Panc1 (cell line): ENCODE data around the gene SBF1. TPM values are rescaled to one million over a fixed set of nuclear protein-coding genes. Genes with fewer than 3 reads are reported as not detected.

Experiments
- ATAC-seq: fragments of 200-7000 bp; cut with Tn5 transposase; 2 replicates; pipeline ENCODE4 v1.9.1; 2020; ENCODE audit warnings: mild to moderate bottlenecking, moderate library complexity
- BruUV-seq: library from RNA; stranded (reverse); fragments of 400-500 nt; replicated peaks from 2 replicates; lab custom pipeline; 2021; lab: Mats Ljungman, UMichigan
- CTCF ChIA-PET: fragments of 300-600 bp; sonication (Branson Sonifier 250); formaldehyde crosslinking; loops from one replicate; lab custom pipeline; 2022; ENCODE audit warnings: antibody characterized with exemption; lab: Charles Lee
- POLR2A ChIA-PET: fragments of 300-600 bp; sonication (Branson Sonifier 250); formaldehyde crosslinking; loops from one replicate; lab custom pipeline; 2022; ENCODE audit warnings: antibody characterized with exemption; lab: Charles Lee
- DNase-seq: peaks from one replicate; pipeline ENCODE4 v3.0.0-alpha.2; 2010; ENCODE audit warnings: low read depth, low spot score
- H3K27ac ChIP-seq: 2 replicates; pipeline ENCODE4 v1.5.1; 2011; ENCODE audit warnings: mild to moderate bottlenecking, low read length, inconsistent platforms
- H3K27me3 ChIP-seq: fragments of 200-500 bp; sonication (Bioruptor generic); 2 replicates; pipeline ENCODE4 v1.6.0; 2014; ENCODE audit warnings: low read length, inconsistent platforms; ENCODE audit not compliant: control insufficient read depth, insufficient read depth
- H3K36me3 ChIP-seq: fragments of 200-500 bp; sonication (Bioruptor generic); 2 replicates; pipeline ENCODE4 v1.5.1; 2014; ENCODE audit warnings: inconsistent platforms, mild to moderate bottlenecking, low read length, moderate library complexity; ENCODE audit not compliant: control insufficient read depth, insufficient read depth
- H3K4me1 ChIP-seq: 2 replicates; pipeline ENCODE4 v1.5.1; 2011; ENCODE audit warnings: inconsistent platforms, mild to moderate bottlenecking, low read length, moderate library complexity; ENCODE audit not compliant: control insufficient read depth, insufficient read depth
- H3K4me3 ChIP-seq, 2 experiments: 2 replicates each; pipeline ENCODE4 v1.5.1; 2011 to 2012; ENCODE audit warnings: low read depth in 2 of 2, low read length in 2 of 2, mild to moderate bottlenecking in 2 of 2, inconsistent platforms in 1 of 2, moderate library complexity in 1 of 2
- H3K9me3 ChIP-seq: fragments of 200-500 bp; sonication (Bioruptor generic); 2 replicates; pipeline ENCODE4 v1.5.1; 2014; ENCODE audit warnings: low read depth, mild to moderate bottlenecking, inconsistent platforms, low read length, moderate library complexity; ENCODE audit not compliant: control insufficient read depth, insufficient read depth
- CTCF ChIP-seq: fragments of 450-650 bp; IDR thresholded peaks from 2 replicates; pipeline ENCODE4 v1.5.1; 2017; ENCODE audit warnings: mild to moderate bottlenecking
- POLR2AphosphoS5 ChIP-seq: IDR thresholded peaks from 2 replicates; pipeline ENCODE4 v1.6.1; 2012; ENCODE audit warnings: mild to moderate bottlenecking, low read depth, low read length, moderate library complexity
- REST ChIP-seq, 2 experiments: IDR thresholded peaks; 2 replicates each; pipeline ENCODE4 v1.6.1; 2011 to 2012; ENCODE audit warnings: low read depth in 2 of 2, control low read depth in 1 of 2, low read length in 1 of 2, mild to moderate bottlenecking in 1 of 2, moderate library complexity in 1 of 2; ENCODE audit not compliant: insufficient read depth in 1 of 2
- SIN3A ChIP-seq: IDR thresholded peaks from 2 replicates; pipeline ENCODE4 v1.6.1; 2012; ENCODE audit warnings: low read depth, mild to moderate bottlenecking, low read length, moderate library complexity, borderline replicate concordance; ENCODE audit not compliant: insufficient read depth
- TCF7L2 ChIP-seq: IDR thresholded peaks from 2 replicates; pipeline ENCODE4 v1.6.1; 2011; ENCODE audit warnings: mild to moderate bottlenecking, low read depth, low read length, inconsistent platforms
- in situ Hi-C: cut with HindIII; loops from 2 replicates; pipeline ENCODE4 v1.10.0; 2016; ENCODE audit warnings: low sequenced_read_pairs, low pct_unique_long_range_greater_than_20kb
- intact Hi-C: fragments of 100-400 bp; cut with micrococcal nuclease; formaldehyde crosslinking; loops from one replicate; pipeline ENCODE4 v1.10.0; 2022; ENCODE audit not compliant: unreplicated experiment
- total RNA-seq: library from RNA; stranded (reverse); gene quantifications from one replicate; pipeline ENCODE4 v1.2.1, GENCODE V29; 2021; ENCODE audit not compliant: unreplicated experiment

The SBF1 gene
- total RNA-seq, 1 experiment from 2014 or later = 59.2 TPM

GRCh38 chr22:50403701-50404101 lies 71.1 kb downstream of the SBF1 start:
- H3K9me3 ChIP-seq = no peaks in the 10 kb centered on the region
- no peak overlapping the region for H3K4me3 ChIP-seq
- DNase-seq (no peak), ATAC-seq (no peak)
- in situ Hi-C loops = no loop called here
- TF ChIP-seq TCF7L2 = no peak
- TF ChIP-seq CTCF = no peak
- no peak for TF ChIP-seq POLR2AphosphoS5
- no peak for TF ChIP-seq SIN3A
- BruUV-seq = no TSS peak
- CTCF ChIA-PET = no interaction called here
- no peaks in the 10 kb centered on the region for H3K27me3 ChIP-seq
- no peaks in the 10 kb centered on the region for H3K4me1 ChIP-seq
- no peaks in the 10 kb centered on the region; the same call in 1 of the 2 replicates for H3K36me3 ChIP-seq
- intact Hi-C loops = no loop called here
- no peak overlapping the region for H3K27ac ChIP-seq
- POLR2A ChIA-PET = no interaction called here

DNA sequence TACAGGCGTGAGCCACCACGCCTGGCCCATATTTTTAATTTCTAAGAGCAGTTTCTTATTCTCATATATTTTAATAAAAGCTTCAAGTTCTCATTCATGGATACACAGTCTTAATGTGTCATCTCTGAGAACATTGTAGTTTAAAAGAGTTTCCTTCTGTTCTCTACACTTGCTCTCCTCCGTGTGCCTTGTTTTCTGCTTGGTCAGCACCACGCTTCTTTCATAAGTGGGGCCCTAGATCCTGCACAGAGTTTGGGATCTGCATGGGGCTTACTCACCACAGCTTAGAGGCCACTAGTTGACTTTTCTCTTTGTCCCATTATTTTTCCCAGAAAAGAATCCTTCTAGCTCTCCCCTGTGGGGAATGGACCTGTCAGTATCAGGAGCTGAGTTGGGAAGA lies 72.9 kb downstream of the SBF1 start:
- BruUV-seq = no TSS peak
- CTCF ChIA-PET = no interaction called here
- Histone ChIP-seq H3K4me3 (no peak overlapping the region), H3K27me3 (no peaks in the 10 kb centered on the region), H3K9me3 (no peaks in the 10 kb centered on the region), H3K36me3 (no peaks in the 10 kb centered on the region; the same call in 1 of the 2 replicates), H3K4me1 (peaks cover 6% of the 10 kb centered on the region), H3K27ac (no peak overlapping the region)
- ATAC-seq = no peak
- no peak for TF ChIP-seq CTCF
- no peak for TF ChIP-seq TCF7L2
- no peak for TF ChIP-seq SIN3A
- TF ChIP-seq POLR2AphosphoS5 = no peak
- no peak for TF ChIP-seq REST (IDR thresholded peaks at IDR 0.05; ENCODE audit: insufficient read depth in 1 of 2, low read depth in 2 of 2, low read length in 1 of 2)
- DNase-seq = no peak
- in situ Hi-C loops (no loop called here), intact Hi-C loops (no loop called here)
- POLR2A ChIA-PET = no interaction called here
